Keratinocyte (primary cell): ENCODE measurements around the gene DOCK11. TPM values are rescaled to one million over a fixed set of nuclear protein-coding genes. Genes with fewer than 3 reads are reported as not detected.

Experiments used
- DNase-seq: peaks from one replicate; pipeline ENCODE4 v3.0.0-alpha.2; 2011; ENCODE audit warnings: low read depth, missing footprints, low spot score
- FAIRE-seq: peaks from 2 replicates; lab custom pipeline; 2011; peaks lifted over from hg19 to GRCh38; lab: Jason Lieb, UNC
- H2AFZ ChIP-seq: 2 replicates; pipeline ENCODE4 v1.6.0; 2012; ENCODE audit warnings: low read length, control low read depth, inconsistent platforms; ENCODE audit not compliant: control insufficient read depth
- H3K27ac ChIP-seq: 2 replicates; pipeline ENCODE4 v1.5.1; 2011; ENCODE audit warnings: low read length; ENCODE audit not compliant: control insufficient read depth, insufficient read depth
- H3K27me3 ChIP-seq: 3 replicates; pipeline ENCODE4 v1.6.0; 2011; ENCODE audit warnings: low read length; ENCODE audit not compliant: control insufficient read depth, insufficient read depth; ENCODE audit errors: extremely low read depth
- H3K36me3 ChIP-seq, 2 experiments: 2 replicates in 1 of 2; 3 replicates in 1 of 2; pipeline ENCODE4 v1.5.1; 2011; ENCODE audit warnings: low read length in 2 of 2, mild to moderate bottlenecking in 1 of 2; ENCODE audit not compliant: control insufficient read depth in 2 of 2, insufficient read depth in 2 of 2; ENCODE audit errors: extremely low read depth in 1 of 2
- H3K4me1 ChIP-seq: 3 replicates; pipeline ENCODE4 v1.5.1; 2011; ENCODE audit warnings: low read length; ENCODE audit not compliant: control insufficient read depth, insufficient read depth; ENCODE audit errors: extremely low read depth
- H3K4me2 ChIP-seq: 3 replicates; pipeline ENCODE4 v1.6.0; 2011; ENCODE audit warnings: low read depth, low read length; ENCODE audit not compliant: control insufficient read depth, insufficient read depth; ENCODE audit errors: extremely low read depth
- H3K4me3 ChIP-seq, 3 experiments: fragments of 200-600 bp in 1 of 3; sonication (generic) in 1 of 3; 2 replicates in 2 of 3; 3 replicates in 1 of 3; pipeline ENCODE4 v1.5.1; 2011 to 2016; ENCODE audit warnings: low read length in 3 of 3, mild to moderate bottlenecking in 3 of 3, control low read depth in 2 of 3, inconsistent platforms in 1 of 3, low read depth in 1 of 3, mixed read lengths in 1 of 3, mixed run types in 1 of 3, moderate library complexity in 1 of 3; ENCODE audit not compliant: control insufficient read depth in 2 of 3, insufficient read depth in 2 of 3; ENCODE audit errors: extremely low read depth in 1 of 3
- H3K79me2 ChIP-seq: 2 replicates; pipeline ENCODE4 v1.6.0; 2012; ENCODE audit warnings: low read length; ENCODE audit not compliant: control insufficient read depth, insufficient read depth
- H3K9ac ChIP-seq: 3 replicates; pipeline ENCODE4 v1.6.0; 2011; ENCODE audit warnings: low read length; ENCODE audit not compliant: control insufficient read depth, insufficient read depth; ENCODE audit errors: extremely low read depth
- H3K9me1 ChIP-seq: 3 replicates; pipeline ENCODE4 v1.6.0; 2011; ENCODE audit warnings: low read length; ENCODE audit not compliant: control insufficient read depth, insufficient read depth; ENCODE audit errors: extremely low read depth
- H3K9me3 ChIP-seq: 2 replicates; pipeline ENCODE4 v1.5.1; 2012; ENCODE audit warnings: low read depth, low read length; ENCODE audit not compliant: control insufficient read depth
- H4K20me1 ChIP-seq: 3 replicates; pipeline ENCODE4 v1.6.0; 2011; ENCODE audit warnings: low read length; ENCODE audit not compliant: control insufficient read depth, insufficient read depth; ENCODE audit errors: extremely low read depth
- CTCF ChIP-seq, 3 experiments: IDR thresholded peaks in 1 of 3; conservative IDR thresholded peaks in 1 of 3; optimal IDR thresholded peaks in 1 of 3; 2 replicates in 2 of 3; 3 replicates in 1 of 3; pipeline versions ENCODE3 to v1.5.1; 2011; ENCODE audit warnings: low read length in 3 of 3, mild to moderate bottlenecking in 3 of 3, moderate library complexity in 2 of 3, control low read depth in 1 of 3, inconsistent platforms in 1 of 3; ENCODE audit not compliant: insufficient read depth in 2 of 3; ENCODE audit errors: extremely low read depth in 1 of 3
- EZH2 ChIP-seq: IDR thresholded peaks from one replicate; pipeline ENCODE4 v1.6.1; 2012; ENCODE audit warnings: inconsistent platforms, mild to moderate bottlenecking, low read length, moderate library complexity
- dilution Hi-C: fragments of 300-500 bp; cut with MboI; formaldehyde crosslinking; loops from one replicate; pipeline ENCODE4 v1.7.0; 2020; ENCODE audit warnings: low sequenced_read_pairs; ENCODE audit not compliant: extremely low pct_ligation_motif_present
- polyA plus RNA-seq, 5 experiments: library from polyadenylated mRNA; depleted of rRNA in 3 of 5; stranded (reverse) in 3 of 5; stranded (forward) in 1 of 5; unstranded in 1 of 5; fragments of >200 nt; gene quantifications; 1 replicate in 1 of 5; 2 replicates in 3 of 5; 3 replicates in 1 of 5; pipeline versions ENCODE4 v1.2.1 to v1.2.3, GENCODE V29; 2011 to 2012; ENCODE audit warnings: missing spikeins in 2 of 5, low read depth in 1 of 5, low replicate concordance in 1 of 5

The DOCK11 gene
- polyA plus RNA-seq, 1 donor (not counting 4 experiments of a cell fraction or from before 2014, with no cell fraction given) = 4.6 TPM

GRCh38 chrX:118570209-118570608 is 74.6 kb downstream of the DOCK11 start:
- DNase-seq = no peak
- no peaks in the 10 kb centered on the region for H3K9me3 ChIP-seq
- no peaks in the 10 kb centered on the region for H3K9me1 ChIP-seq
- no peak for FAIRE-seq
- H3K36me3 ChIP-seq = no peaks in the 10 kb centered on the region
- H3K9ac ChIP-seq = no peak overlapping the region
- H3K27ac ChIP-seq = no peak overlapping the region
- no peaks in the 10 kb centered on the region for H3K79me2 ChIP-seq
- no peaks in the 10 kb centered on the region for H4K20me1 ChIP-seq
- no peak overlapping the region for H3K4me3 ChIP-seq
- H3K4me1 ChIP-seq = no peaks in the 10 kb centered on the region
- H2AFZ ChIP-seq = no peak overlapping the region
- TF ChIP-seq EZH2 (no peak), CTCF (optimal IDR thresholded peaks at IDR 0.05 in 1 of 3, IDR thresholded peaks at IDR 0.05 in 1 of 3, conservative IDR thresholded peaks at IDR 0.05 in 1 of 3; ENCODE audit: extremely low read depth in 1 of 3, insufficient read depth in 2 of 3, low read length in 3 of 3) (no peak)
- no peak overlapping the region for H3K4me2 ChIP-seq
- no peaks in the 10 kb centered on the region for H3K27me3 ChIP-seq
- dilution Hi-C loops = no loop called here

GRCh38 chrX:118571836-118572235 is 76.2 kb downstream of the DOCK11 start:
- dilution Hi-C loops = no loop called here
- Histone ChIP-seq H3K4me2 (no peak overlapping the region), H3K9ac (no peak overlapping the region), H4K20me1 (no peaks in the 10 kb centered on the region), H3K9me3 (no peaks in the 10 kb centered on the region), H3K27ac (no peak overlapping the region), H2AFZ (no peak overlapping the region), H3K4me3 (no peak overlapping the region), H3K79me2 (no peaks in the 10 kb centered on the region), H3K9me1 (no peaks in the 10 kb centered on the region), H3K27me3 (no peaks in the 10 kb centered on the region), H3K36me3 (no peaks in the 10 kb centered on the region), H3K4me1 (no peaks in the 10 kb centered on the region)
- DNase-seq (no peak), FAIRE-seq (no peak)
- no peak for TF ChIP-seq EZH2
- TF ChIP-seq CTCF (optimal IDR thresholded peaks at IDR 0.05 in 1 of 3, IDR thresholded peaks at IDR 0.05 in 1 of 3, conservative IDR thresholded peaks at IDR 0.05 in 1 of 3; ENCODE audit: extremely low read depth in 1 of 3, insufficient read depth in 2 of 3, low read length in 3 of 3) = no peak
